NCI-H2081 treated with DMSO at 0.1 percent for 48 hours (cell line): ENCODE measurements around the gene PPM1D.
"Not testable (repeated sequence)": the region's sequence is repeated elsewhere in the genome, so short reads cannot be mapped to it uniquely, and the experiment has no call there.

ENCODE experiments used
- DNase-seq: peaks from one replicate; lab custom pipeline; 2025; lab: John Stamatoyannopoulos, UW

Gene PPM1D

DNA sequence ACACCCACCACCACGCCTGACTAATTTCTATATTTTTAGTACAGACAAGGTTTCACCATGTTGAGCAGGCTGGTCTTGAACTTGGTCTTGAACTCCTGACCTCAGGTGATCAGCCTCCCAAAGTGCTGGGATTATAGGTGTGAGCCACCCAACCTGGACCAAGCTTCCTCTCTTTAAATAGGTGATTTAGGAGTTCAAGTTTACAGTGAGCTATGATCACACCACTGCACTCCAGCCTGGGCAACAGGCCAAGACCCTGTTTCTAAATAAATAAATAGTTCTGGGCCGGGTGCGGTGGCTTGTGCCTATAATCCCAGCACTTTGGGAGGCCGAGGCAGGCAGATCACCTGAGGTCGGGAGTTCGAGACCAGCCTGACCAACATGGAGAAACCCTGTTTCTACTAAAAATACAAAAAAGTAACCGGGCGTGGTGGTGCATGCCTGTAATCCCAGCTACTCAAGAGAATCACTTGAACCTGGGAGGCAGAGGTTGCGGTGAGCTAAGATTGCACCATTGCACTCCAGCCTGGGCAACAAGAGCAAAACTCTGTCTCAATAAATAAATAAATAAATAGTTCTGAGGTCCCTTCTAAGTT, 6.5 kb upstream of the PPM1D start:
- not testable (repeated sequence) for DNase-seq

GRCh38 chr17:60594170-60594569, 5.8 kb upstream of the PPM1D start:
- not testable (repeated sequence) for DNase-seq

DNA sequence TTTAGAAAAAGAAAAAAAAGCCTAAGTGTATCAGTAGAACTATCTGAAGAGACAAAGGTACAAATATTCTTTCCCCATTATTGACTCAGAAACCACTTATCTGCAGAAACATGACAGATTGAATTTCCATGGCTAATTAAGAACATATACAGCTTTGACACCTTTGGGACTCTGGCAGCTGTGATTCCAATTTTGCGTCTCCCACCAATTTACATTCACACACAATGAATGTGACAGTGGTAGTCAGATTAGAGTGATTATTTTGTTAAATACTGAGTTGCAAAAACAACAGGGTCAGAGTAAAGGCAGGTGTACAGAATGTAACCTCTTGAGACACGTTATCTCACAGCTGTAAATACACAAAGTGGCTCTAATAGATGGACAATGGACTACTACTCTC, 5.3 kb upstream of the PPM1D start:
- peak; percentile 69 for DNase-seq

- DNase-seq = no peak
These were observed 2.7 kb upstream of the PPM1D start for GRCh38 chr17:60597297-60597696.

- no peak for DNase-seq
These were observed 1.8 kb upstream of the PPM1D start for GRCh38 chr17:60598001-60598736.

DNA sequence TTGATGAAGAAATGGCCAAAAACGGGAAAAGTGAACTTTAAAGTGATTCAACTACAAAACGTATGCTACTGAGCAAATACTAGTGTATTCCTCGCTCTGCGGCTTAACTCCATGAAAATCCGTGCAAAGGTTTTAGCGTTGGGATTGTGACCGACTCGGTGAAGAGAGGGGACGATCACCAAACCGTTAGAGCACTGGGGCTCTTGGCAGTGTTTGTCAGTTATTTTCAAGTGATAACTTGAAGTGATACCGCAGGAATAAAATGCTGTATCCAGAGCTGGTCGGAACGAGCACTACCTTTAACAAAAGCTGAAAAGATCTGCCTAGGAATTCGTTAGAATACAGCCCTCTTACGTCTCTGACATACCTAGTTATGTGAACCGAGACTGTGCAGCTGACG, 773 bp upstream of the PPM1D start:
- no peak for DNase-seq

DNA sequence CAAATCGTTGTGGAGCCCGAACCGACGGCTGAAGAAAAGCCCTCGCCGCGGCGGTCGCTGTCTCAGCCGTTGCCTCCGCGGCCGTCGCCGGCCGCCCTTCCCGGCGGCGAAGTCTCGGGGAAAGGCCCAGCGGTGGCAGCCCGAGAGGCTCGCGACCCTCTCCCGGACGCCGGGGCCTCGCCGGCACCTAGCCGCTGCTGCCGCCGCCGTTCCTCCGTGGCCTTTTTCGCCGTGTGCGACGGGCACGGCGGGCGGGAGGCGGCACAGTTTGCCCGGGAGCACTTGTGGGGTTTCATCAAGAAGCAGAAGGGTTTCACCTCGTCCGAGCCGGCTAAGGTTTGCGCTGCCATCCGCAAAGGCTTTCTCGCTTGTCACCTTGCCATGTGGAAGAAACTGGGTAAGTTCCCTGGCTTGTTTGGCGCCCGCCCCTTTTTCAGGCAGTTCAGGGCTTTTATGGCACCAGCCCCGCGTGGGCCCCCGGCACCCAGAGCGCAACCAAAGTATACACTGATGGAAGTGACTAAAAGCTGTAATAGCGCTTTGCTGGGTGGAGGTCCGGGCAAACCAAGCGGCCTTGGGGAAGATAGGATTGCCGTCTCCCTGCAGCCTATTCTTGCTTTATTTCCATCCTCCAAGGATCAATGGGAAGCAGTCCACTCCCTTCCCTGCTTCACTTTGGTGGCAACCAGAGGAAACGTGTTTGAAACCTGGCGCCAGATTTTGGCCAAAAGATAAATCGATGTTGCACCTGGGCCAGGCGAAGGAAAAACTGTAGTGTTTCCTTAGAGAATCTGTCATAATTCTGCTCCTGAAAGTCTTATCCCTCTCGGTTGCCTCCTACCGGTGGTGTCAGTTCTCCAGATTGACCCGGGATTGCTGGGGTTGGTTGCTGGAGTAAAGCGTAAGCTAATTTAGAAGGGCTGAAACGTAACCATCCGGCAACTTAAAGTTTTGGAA, 775 bp downstream of the PPM1D start:
- no peak for DNase-seq

- peak; percentile 42 for DNase-seq
These were observed 1.7 kb downstream of the PPM1D start for GRCh38 chr17:60601447-60602384.

GRCh38 chr17:60602385-60602742, 2.4 kb downstream of the PPM1D start:
- DNase-seq = no peak

DNA sequence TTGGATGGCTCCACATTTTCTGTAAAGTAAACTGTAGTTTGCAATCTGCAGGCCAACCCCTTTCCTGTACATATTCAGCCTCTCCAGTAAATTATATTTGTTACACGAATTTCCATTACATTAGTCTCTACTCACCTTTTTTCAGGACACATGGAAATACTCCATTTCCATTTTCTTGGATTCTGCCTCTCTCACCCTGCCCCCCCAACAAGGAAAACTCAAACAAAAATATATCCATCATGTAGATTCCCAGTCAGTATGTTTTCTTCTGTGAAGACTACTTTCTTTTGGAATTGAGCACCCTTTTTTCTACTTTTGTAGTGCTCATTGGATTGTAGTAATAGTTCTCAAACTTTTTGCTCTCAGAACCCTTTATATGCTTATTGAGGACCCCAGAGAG, 2.9 kb downstream of the PPM1D start:
- no peak for DNase-seq

- DNase-seq = not testable (repeated sequence)
These were observed 3.5 kb downstream of the PPM1D start for GRCh38 chr17:60603477-60603876.

DNA sequence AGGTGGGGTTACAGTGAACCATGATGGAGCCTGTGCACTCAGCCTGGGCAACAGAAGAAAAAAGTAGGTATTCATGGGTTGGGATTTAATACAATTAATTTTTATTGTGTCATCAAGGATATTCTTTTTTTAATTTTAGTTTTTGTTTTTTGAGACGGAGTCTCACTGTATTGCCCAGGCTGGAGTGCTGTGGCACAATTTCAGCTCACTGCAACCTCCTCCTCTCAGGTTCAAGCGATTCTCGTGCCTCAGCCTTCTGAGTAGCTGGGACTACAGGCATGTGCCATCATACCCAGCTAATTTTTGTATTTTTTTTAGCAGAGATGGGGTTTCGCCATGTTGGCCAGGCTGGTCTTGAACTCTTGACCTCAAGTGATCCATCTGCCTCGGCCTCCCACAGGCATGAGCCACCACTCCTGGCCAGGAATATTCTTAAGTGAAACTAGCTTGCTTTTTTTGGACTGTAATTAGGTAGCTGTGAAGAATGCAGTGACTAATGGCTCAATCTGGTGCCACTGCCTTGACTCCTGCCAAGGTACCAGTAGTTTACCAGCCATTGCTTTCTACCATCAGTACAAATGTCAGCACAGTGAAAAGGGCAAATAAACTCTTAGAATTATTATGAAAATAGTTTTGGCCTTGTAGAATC, 4.8 kb downstream of the PPM1D start:
- no peak for DNase-seq

GRCh38 chr17:60606036-60606435, 6.0 kb downstream of the PPM1D start:
- no peak for DNase-seq

GRCh38 chr17:60610473-60610872, 10.5 kb downstream of the PPM1D start:
- DNase-seq = no peak

- DNase-seq = not testable (repeated sequence)
These were observed 11.3 kb downstream of the PPM1D start for GRCh38 chr17:60611321-60611720.

GRCh38 chr17:60613325-60613724, 13.3 kb downstream of the PPM1D start:
- DNase-seq = no peak

DNA sequence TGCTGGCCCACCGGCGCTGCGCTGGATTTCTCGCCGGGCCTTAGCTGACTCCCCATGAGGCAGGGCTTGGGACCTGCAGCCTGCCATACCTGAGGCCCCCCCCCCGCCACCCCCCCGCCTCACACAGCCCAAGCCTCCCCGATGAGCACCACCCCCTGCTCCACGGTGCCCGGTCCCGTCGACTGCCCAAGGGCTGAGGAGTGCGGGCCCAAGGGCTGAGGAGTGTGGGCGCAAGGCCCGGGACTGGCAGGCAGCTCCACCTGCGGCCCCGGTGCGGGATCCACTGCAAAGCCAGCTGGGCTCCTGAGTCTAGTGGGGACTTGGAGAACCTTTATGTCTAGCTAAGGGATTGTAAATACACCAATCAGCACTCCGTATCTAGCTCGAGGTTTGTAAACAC, 13.8 kb downstream of the PPM1D start:
- DNase-seq = not testable (repeated sequence)

- not testable (repeated sequence) for DNase-seq
These were observed 14.3 kb downstream of the PPM1D start for GRCh38 chr17:60614247-60614646.

DNA sequence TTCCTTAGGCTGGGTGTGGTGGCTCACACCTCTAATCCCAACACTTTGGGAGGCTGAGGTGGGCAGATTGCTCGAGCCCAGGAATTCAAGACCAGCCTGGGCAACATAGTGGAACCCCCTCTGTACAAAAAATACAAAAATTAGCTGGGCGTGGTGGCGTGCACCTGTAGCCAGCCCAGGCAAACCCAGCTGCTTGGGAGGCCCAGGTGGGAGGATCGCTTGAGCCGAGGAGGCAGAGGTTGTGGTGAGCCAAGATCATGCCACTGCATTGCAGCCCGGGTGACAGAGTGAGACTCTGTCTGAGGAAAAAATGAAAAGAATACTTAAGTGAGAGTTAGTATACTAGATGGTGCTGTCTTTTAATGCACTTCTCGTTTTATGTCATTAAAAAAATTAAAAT, 15.1 kb downstream of the PPM1D start:
- DNase-seq = no peak

- DNase-seq = no peak
These were observed 15.8 kb downstream of the PPM1D start for GRCh38 chr17:60615840-60616239.

GRCh38 chr17:60618080-60618479, 18.1 kb downstream of the PPM1D start:
- DNase-seq = no peak
